HL-60 (cell line): ENCODE results near the gene NPAS1.

Experiments
- DNase-seq, 2 experiments: peaks; one replicate each; pipeline ENCODE4 v3.0.0-alpha.2; 2010 to 2020; ENCODE audit warnings: low read depth in 1 of 2, low spot score in 1 of 2
- H3K27ac ChIP-seq: fragments of 250-450 bp; sonication (Bioruptor Pico); replicated peaks from 2 replicates; pipeline ENCODE4 v1.5.1; 2020; ENCODE audit warnings: mild to moderate bottlenecking, moderate library complexity
- H3K27me3 ChIP-seq: fragments of 250-450 bp; sonication (Bioruptor Pico); 2 replicates; pipeline ENCODE4 v1.5.1; 2021; ENCODE audit warnings: mild to moderate bottlenecking, moderate library complexity; ENCODE audit not compliant: insufficient read depth, poor library complexity, severe bottlenecking
- H3K4me3 ChIP-seq: replicated peaks from 2 replicates; pipeline ENCODE4 v1.5.1; 2011; ENCODE audit warnings: mild to moderate bottlenecking, control low read depth, low read length; ENCODE audit not compliant: insufficient read depth
- GABPA ChIP-seq: IDR thresholded peaks from 2 replicates; pipeline ENCODE4 v1.6.1; 2012; ENCODE audit warnings: low read depth
- POLR2AphosphoS5 ChIP-seq: IDR thresholded peaks from 2 replicates; pipeline ENCODE4 v1.6.1; 2012; ENCODE audit warnings: low read depth
- REST ChIP-seq: IDR thresholded peaks from 2 replicates; pipeline ENCODE4 v1.6.1; 2012; ENCODE audit warnings: low read depth; ENCODE audit not compliant: insufficient replicate concordance
- SPI1 ChIP-seq: IDR thresholded peaks from 2 replicates; pipeline ENCODE4 v1.6.1; 2012; ENCODE audit warnings: low read depth, mild to moderate bottlenecking, borderline replicate concordance
- TF ChIP-seq, protein P1 (sequence below): IDR thresholded peaks from one replicate; pipeline ENCODE4 v1.5.1; 2011; ENCODE audit warnings: low read length, control low read depth, inconsistent platforms; ENCODE audit not compliant: insufficient read depth

NPAS1 gene

DNA sequence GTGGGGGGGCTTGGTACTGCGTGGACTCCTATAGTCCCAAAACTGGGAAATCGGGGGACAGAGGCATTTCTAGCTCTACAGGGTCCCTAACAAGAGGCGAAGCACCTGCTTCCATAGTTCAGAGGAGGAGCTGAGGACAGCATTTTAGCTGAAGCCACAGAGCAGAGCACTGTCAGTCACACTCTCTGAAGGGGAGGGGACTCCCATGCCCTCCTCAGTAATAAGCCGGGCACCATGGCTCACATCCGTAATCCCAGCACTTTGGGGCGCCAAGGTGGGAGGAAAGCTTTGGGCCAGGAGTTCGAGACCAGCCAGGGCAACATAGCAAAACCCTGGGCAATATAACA is 3.8 kb downstream of the NPAS1 start:
- TF ChIP-seq REST (no peak), GABPA (no peak), SPI1 (no peak), POLR2AphosphoS5 (no peak)
- Histone ChIP-seq H3K4me3 (no peak overlapping the region), H3K27ac (no peak overlapping the region), H3K27me3 (peaks cover 65% of the 10 kb centered on the region)
- DNase-seq = no peak

DNA sequence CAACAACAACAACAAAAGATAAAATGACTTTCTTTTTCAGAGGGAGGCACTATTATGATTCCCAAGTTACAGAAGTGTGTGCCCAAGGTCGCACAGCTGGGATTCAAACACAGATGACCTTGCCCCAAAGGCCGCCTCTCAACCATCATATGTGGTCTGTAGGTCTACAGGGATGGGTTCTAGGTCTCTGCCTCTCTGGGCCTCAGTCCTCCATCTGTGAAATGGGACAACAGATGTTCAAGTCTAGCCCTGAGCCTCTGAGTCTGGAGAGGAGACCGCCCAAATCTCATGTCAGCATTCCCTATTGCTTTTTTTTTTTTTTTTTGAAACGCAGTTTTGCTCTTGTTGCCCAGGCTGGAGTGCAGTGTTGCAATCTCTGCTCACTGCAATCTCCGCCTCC is 4.9 kb downstream of the NPAS1 start:
- TF ChIP-seq GABPA (no peak), REST (no peak), SPI1 (no peak), POLR2AphosphoS5 (no peak)
- TF ChIP-seq, protein P1, sequence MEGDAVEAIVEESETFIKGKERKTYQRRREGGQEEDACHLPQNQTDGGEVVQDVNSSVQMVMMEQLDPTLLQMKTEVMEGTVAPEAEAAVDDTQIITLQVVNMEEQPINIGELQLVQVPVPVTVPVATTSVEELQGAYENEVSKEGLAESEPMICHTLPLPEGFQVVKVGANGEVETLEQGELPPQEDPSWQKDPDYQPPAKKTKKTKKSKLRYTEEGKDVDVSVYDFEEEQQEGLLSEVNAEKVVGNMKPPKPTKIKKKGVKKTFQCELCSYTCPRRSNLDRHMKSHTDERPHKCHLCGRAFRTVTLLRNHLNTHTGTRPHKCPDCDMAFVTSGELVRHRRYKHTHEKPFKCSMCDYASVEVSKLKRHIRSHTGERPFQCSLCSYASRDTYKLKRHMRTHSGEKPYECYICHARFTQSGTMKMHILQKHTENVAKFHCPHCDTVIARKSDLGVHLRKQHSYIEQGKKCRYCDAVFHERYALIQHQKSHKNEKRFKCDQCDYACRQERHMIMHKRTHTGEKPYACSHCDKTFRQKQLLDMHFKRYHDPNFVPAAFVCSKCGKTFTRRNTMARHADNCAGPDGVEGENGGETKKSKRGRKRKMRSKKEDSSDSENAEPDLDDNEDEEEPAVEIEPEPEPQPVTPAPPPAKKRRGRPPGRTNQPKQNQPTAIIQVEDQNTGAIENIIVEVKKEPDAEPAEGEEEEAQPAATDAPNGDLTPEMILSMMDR = no peak
- no peak for DNase-seq
- no peak overlapping the region for H3K27ac ChIP-seq
- no peak overlapping the region for H3K4me3 ChIP-seq
- peaks cover 57% of the 10 kb centered on the region for H3K27me3 ChIP-seq

DNA sequence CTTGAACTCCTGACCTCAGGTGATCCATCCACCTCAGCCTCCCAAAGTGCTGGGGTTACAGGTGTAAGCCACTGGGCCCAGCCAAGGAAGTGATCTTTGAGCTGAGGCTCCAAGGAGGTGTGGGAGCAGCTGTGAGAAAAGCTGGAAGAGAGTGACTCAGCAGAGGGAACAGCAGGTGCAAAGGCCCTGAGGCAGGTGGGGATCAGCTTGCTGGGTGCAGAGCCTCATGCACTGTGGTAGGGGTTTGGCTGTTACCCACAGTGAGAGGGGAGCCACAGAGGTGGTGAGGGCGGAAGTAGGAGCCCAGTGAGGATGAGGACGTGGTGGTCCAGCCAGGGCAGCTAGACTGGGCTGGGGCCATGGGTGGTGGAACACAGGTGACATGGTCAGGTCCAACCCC is 6.5 kb downstream of the NPAS1 start:
- TF ChIP-seq GABPA (no peak), REST (no peak), SPI1 (no peak)
- TF ChIP-seq, protein P1 = no peak
- H3K27ac ChIP-seq = no peak overlapping the region
- H3K4me3 ChIP-seq = no peak overlapping the region
- DNase-seq = no peak
- H3K27me3 ChIP-seq = peaks cover 55% of the 10 kb centered on the region

DNA sequence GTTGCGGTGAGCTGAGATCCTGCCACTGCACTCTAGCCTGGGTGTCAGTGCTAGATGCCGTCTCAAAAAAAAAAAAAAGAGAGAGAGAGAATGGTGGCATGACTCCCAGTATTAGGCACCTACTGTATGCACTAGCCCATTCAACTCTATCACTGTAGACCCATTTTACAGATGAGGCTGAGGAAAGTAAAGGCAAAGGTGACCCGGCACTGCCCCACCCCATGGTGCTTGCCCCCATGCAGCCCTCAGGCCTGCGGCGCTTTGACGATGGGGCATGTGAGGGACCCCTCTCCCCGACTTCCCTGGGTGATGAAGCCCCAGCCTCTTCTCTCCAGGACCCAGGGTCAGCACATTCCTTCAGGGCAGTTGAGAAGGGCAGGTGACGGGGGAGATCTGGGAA is 7.3 kb downstream of the NPAS1 start:
- Histone ChIP-seq H3K4me3 (no peak overlapping the region), H3K27ac (no peak overlapping the region), H3K27me3 (peaks cover 50% of the 10 kb centered on the region)
- DNase-seq = no peak
- TF ChIP-seq REST = no peak
- no peak for TF ChIP-seq GABPA
- TF ChIP-seq, protein P1 = no peak
- TF ChIP-seq SPI1 = no peak
- no peak for TF ChIP-seq POLR2AphosphoS5
